Upper lobe of left lung (tissue), 6 donors: ENCODE data around the gene MRGPRX4. TPM values are rescaled to one million over a fixed set of nuclear protein-coding genes. Genes with fewer than 3 reads are reported as not detected.
"Not testable (repeated sequence)": the region's sequence is repeated elsewhere in the genome, so short reads cannot be mapped to it uniquely, and the experiment has no call there.

Source experiments
- ATAC-seq, 2 donors: fragments of 200-7000 bp; cut with Tn5 transposase; one replicate each; pipeline ENCODE4 v1.9.1; 2022; ENCODE audit warnings: mild to moderate bottlenecking in 2 of 2, moderate library complexity in 2 of 2; ENCODE audit not compliant: low FRiP score in 2 of 2
- DNase-seq, 2 donors: peaks; one replicate each; pipeline ENCODE4 v3.0.0-alpha.2; 2019 to 2020
- H3K27ac ChIP-seq, 4 donors: fragments of 200-600 bp; sonication (generic); one replicate each; pipeline ENCODE4 v1.5.1; 2016 to 2019
- H3K27me3 ChIP-seq, 4 donors: fragments of 200-600 bp; sonication (generic); one replicate each; pipeline ENCODE4 v1.5.1; 2017 to 2019
- H3K36me3 ChIP-seq, 4 donors: fragments of 200-600 bp; sonication (generic); one replicate each; pipeline ENCODE4 v1.5.1; 2016 to 2019
- H3K4me1 ChIP-seq, 4 donors: fragments of 200-600 bp; sonication (generic); one replicate each; pipeline ENCODE4 v1.5.1; 2018 to 2019
- H3K4me3 ChIP-seq, 4 donors: fragments of 200-600 bp; sonication (generic); one replicate each; pipeline ENCODE4 v1.5.1; 2017 to 2019; ENCODE audit warnings: mild to moderate bottlenecking in 2 of 4, moderate library complexity in 1 of 4
- H3K9me3 ChIP-seq, 4 donors: fragments of 200-600 bp; sonication (generic); one replicate each; pipeline ENCODE4 v1.5.1; 2018 to 2019
- CTCF ChIP-seq, 6 experiments: fragments of 450-650 bp in 4 of 6; fragments of 200-600 bp in 2 of 6; sonication (generic) in 2 of 6; IDR thresholded peaks; one replicate each; pipeline ENCODE4 v1.5.1; 2016 to 2019; ENCODE audit warnings: antibody characterized with exemption in 6 of 6
- EP300 ChIP-seq, 4 donors: sonication (generic); formaldehyde crosslinking; IDR thresholded peaks; one replicate each; pipeline ENCODE4 v1.5.1; 2017; ENCODE audit warnings: antibody characterized with exemption in 4 of 4, control low read depth in 2 of 4
- POLR2A ChIP-seq, 4 donors: fragments of 450-650 bp; IDR thresholded peaks; one replicate each; pipeline ENCODE4 v1.5.1; 2016 to 2017; ENCODE audit warnings: antibody characterized with exemption in 4 of 4, mild to moderate bottlenecking in 2 of 4
- POLR2AphosphoS5 ChIP-seq, 2 donors: sonication (generic); formaldehyde crosslinking; IDR thresholded peaks; one replicate each; pipeline ENCODE4 v1.5.1; 2017; ENCODE audit warnings: antibody characterized with exemption in 2 of 2
- WGBS, 2 donors: methylation state at CpG; one replicate each; pipeline ENCODE4 v1.1.5; 2017 to 2018; 5-methylcytosine and 5-hydroxymethylcytosine counted together
- total RNA-seq, 6 donors: library from RNA; depleted of rRNA in 4 of 6; stranded (reverse); fragments of >200 nt in 4 of 6; gene quantifications; one replicate each; pipeline versions ENCODE4 v1.1.0 to v1.2.1, GENCODE V29; 2016 to 2021
- donor health status: DM: no; HTN: no; CAD: no; lungs with moderate emphysema.
- donor health status: DM: no; HTN: yes; CAD: no; lungs with severe emphysema.

The MRGPRX4 gene
- total RNA-seq: not detected

GRCh38 chr11:18172666-18173065, at the start of gene MRGPRX4:
Gene MRGPRX4 (plus strand): TSS chr11:18172837. CDS start chr11:18173257, 420 bp downstream.
- DNase-seq: no peak
- WGBS, 2 donors: 72 to 77% methylated on average over 3 of the region's 3 CpGs
- no peaks in the 10 kb centered on the region for H3K4me1 ChIP-seq
- H3K9me3 ChIP-seq: no peaks in the 10 kb centered on the region
- no peak within 1 kb of the TSS for H3K27ac ChIP-seq
- ATAC-seq: no peak
- no peaks in the 10 kb centered on the region for H3K27me3 ChIP-seq
- H3K36me3 ChIP-seq: no peaks in the 10 kb centered on the region
- no peak for TF ChIP-seq POLR2AphosphoS5 (IDR thresholded peaks at IDR 0.05)
- no peak for TF ChIP-seq EP300 (IDR thresholded peaks at IDR 0.05)
- TF ChIP-seq CTCF (IDR thresholded peaks at IDR 0.05): no peak
- no peak within 1 kb of the TSS for H3K4me3 ChIP-seq

- H3K9me3 ChIP-seq: not testable (repeated sequence)
- 84 to 89% methylated on average over 4 of the region's 4 CpGs for WGBS, 2 donors
Measured at GRCh38 chr11:18131115-18131514, 41.5 kb upstream of the MRGPRX4 start.

GRCh38 chr11:18132341-18132740, 40.3 kb upstream of the MRGPRX4 start, which contains the start of gene MRGPRX3:
Gene MRGPRX3 (plus strand): TSS chr11:18132571. CDS start chr11:18137203, 4,632 bp downstream.
- no peaks in the 10 kb centered on the region for H3K4me1 ChIP-seq
- 60 to 61% methylated on average over 3 of the region's 3 CpGs for WGBS, 2 donors
- DNase-seq (no peak), ATAC-seq (no peak)
- H3K9me3 ChIP-seq: no peaks in the 10 kb centered on the region
- H3K4me3 ChIP-seq: no peak within 1 kb of the TSS
- no peaks in the 10 kb centered on the region for H3K27me3 ChIP-seq
- H3K27ac ChIP-seq: no peak within 1 kb of the TSS
- H3K36me3 ChIP-seq: no peaks in the 10 kb centered on the region
- no peak for TF ChIP-seq CTCF (IDR thresholded peaks at IDR 0.05)

More at GRCh38 chr11:18131115-18131514, 41.5 kb upstream of the MRGPRX4 start:
- H3K36me3 ChIP-seq, H3K4me1 ChIP-seq, H3K27ac ChIP-seq, ATAC-seq, H3K4me3 ChIP-seq, H3K27me3 ChIP-seq, DNase-seq: not testable (repeated sequence)

- ATAC-seq: no peak
- Histone ChIP-seq H3K9me3 (no peaks in the 10 kb centered on the region), H3K4me3 (no peak overlapping the region), H3K27me3 (no peaks in the 10 kb centered on the region), H3K36me3 (no peaks in the 10 kb centered on the region), H3K4me1 (no peaks in the 10 kb centered on the region), H3K27ac (no peak overlapping the region)
- DNase-seq: no peak
- 43 to 48% methylated on average over 2 of the region's 2 CpGs for WGBS, 2 donors
- no peak for TF ChIP-seq POLR2AphosphoS5 (IDR thresholded peaks at IDR 0.05)
- TF ChIP-seq EP300 (IDR thresholded peaks at IDR 0.05): no peak
- no peak for TF ChIP-seq CTCF (IDR thresholded peaks at IDR 0.05)
- TF ChIP-seq POLR2A (IDR thresholded peaks at IDR 0.05): no peak
Measured at GRCh38 chr11:18135308-18135707, 37.3 kb upstream of the MRGPRX4 start.

GRCh38 chr11:18137186-18137800, 35.3 kb upstream of the MRGPRX4 start:
- Histone ChIP-seq H3K27ac (no peak overlapping the region), H3K9me3 (no peaks in the 10 kb centered on the region), H3K36me3 (no peaks in the 10 kb centered on the region), H3K4me3 (no peak overlapping the region), H3K27me3 (no peaks in the 10 kb centered on the region), H3K4me1 (no peaks in the 10 kb centered on the region)
- no peak for TF ChIP-seq POLR2AphosphoS5 (IDR thresholded peaks at IDR 0.05)
- TF ChIP-seq POLR2A (IDR thresholded peaks at IDR 0.05): no peak
- TF ChIP-seq CTCF (IDR thresholded peaks at IDR 0.05): no peak
- TF ChIP-seq EP300 (IDR thresholded peaks at IDR 0.05): no peak
- ATAC-seq (no peak), DNase-seq (peak in 1 of 2 donors; percentile 50)
- WGBS, 2 donors: 92 to 94% methylated on average over 29 of the region's 29 CpGs
